Measurements from ENCODE around the gene FAR1.
A peak's percentile ranks its signal among the peaks of the same experiment; 100 is the strongest.

FAR1 gene

GRCh38 chr11:13669544-13670488 lies 1.3 kb downstream of the FAR1 start:
- no peak for DNase-seq

- DNase-seq = no peak
Measured at GRCh38 chr11:13672576-13673210, 4.2 kb downstream of the FAR1 start.

GRCh38 chr11:13674799-13675509 lies 6.5 kb downstream of the FAR1 start:
- DNase-seq = peak; percentile 20

- DNase-seq = no peak
Measured at GRCh38 chr11:13676576-13676975, 8.1 kb downstream of the FAR1 start.

GRCh38 chr11:13679768-13680167 lies 11.3 kb downstream of the FAR1 start:
- no peak for DNase-seq

- no peak for DNase-seq
Measured at GRCh38 chr11:13680501-13681264, 12.2 kb downstream of the FAR1 start.

- no peak for DNase-seq
Measured at GRCh38 chr11:13681446-13681845, 13.0 kb downstream of the FAR1 start.

- no peak for DNase-seq
Measured at GRCh38 chr11:13682212-13682611, 13.7 kb downstream of the FAR1 start.

GRCh38 chr11:13685461-13686108 lies 17.1 kb downstream of the FAR1 start:
- DNase-seq = no peak

GRCh38 chr11:13686776-13687175 lies 18.3 kb downstream of the FAR1 start:
- DNase-seq = no peak

- no peak for DNase-seq
Measured at GRCh38 chr11:13687271-13687670, 18.8 kb downstream of the FAR1 start.

- no peak for DNase-seq
Measured at GRCh38 chr11:13691286-13691899, 22.9 kb downstream of the FAR1 start.

GRCh38 chr11:13692172-13692571 lies 23.7 kb downstream of the FAR1 start:
- DNase-seq = no peak

GRCh38 chr11:13694115-13694514 lies 25.6 kb downstream of the FAR1 start:
- no peak for DNase-seq

GRCh38 chr11:13695886-13696285 lies 27.4 kb downstream of the FAR1 start:
- no peak for DNase-seq

- no peak for DNase-seq
Measured at GRCh38 chr11:13697710-13698109, 29.2 kb downstream of the FAR1 start.

- DNase-seq = no peak
Measured at GRCh38 chr11:13698132-13698531, 29.7 kb downstream of the FAR1 start.

GRCh38 chr11:13699041-13699440 lies 30.6 kb downstream of the FAR1 start:
- DNase-seq = no peak

GRCh38 chr11:13699870-13700269 lies 31.4 kb downstream of the FAR1 start:
- no peak for DNase-seq

GRCh38 chr11:13701506-13701905 lies 33.0 kb downstream of the FAR1 start:
- DNase-seq = no peak

GRCh38 chr11:13702071-13702470 lies 33.6 kb downstream of the FAR1 start:
- DNase-seq = no peak

GRCh38 chr11:13705710-13706109 lies 37.2 kb downstream of the FAR1 start:
- no peak for DNase-seq

Data from fibroblast of skin of right biceps (primary cell).